VCaP (cell line): ENCODE data around the gene RAPGEF2.

Source experiments
- H3K27ac ChIP-seq: fragments of 450-650 bp; 2 replicates; pipeline ENCODE4 v1.5.1; 2017
- TF ChIP-seq, protein P1 (sequence below): fragments of 450-650 bp; conservative IDR thresholded peaks from 2 replicates; pipeline ENCODE4 v1.5.1; 2017; ENCODE audit warnings: mild to moderate bottlenecking, moderate library complexity

The RAPGEF2 gene

DNA sequence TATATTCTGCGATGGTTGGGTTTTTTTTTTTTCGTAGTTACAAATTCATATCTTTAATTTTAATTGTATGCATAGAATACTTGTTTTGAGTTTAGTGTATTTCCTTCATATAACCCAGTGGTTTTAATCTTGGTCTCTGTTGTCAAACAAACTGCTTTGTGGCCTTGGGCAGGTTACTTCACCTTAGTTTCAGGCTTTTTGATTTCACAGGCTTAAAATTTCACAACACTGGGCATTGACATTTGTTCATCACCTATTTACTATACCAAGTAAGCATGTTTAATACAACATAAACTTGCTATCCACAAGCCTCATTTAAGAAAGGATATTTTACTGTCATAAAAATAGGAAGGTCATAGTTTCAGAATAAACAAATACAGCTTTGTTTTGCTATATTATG is 14.7 kb downstream of the RAPGEF2 start:
- H3K27ac ChIP-seq: no peak overlapping the region
- TF ChIP-seq, protein P1, sequence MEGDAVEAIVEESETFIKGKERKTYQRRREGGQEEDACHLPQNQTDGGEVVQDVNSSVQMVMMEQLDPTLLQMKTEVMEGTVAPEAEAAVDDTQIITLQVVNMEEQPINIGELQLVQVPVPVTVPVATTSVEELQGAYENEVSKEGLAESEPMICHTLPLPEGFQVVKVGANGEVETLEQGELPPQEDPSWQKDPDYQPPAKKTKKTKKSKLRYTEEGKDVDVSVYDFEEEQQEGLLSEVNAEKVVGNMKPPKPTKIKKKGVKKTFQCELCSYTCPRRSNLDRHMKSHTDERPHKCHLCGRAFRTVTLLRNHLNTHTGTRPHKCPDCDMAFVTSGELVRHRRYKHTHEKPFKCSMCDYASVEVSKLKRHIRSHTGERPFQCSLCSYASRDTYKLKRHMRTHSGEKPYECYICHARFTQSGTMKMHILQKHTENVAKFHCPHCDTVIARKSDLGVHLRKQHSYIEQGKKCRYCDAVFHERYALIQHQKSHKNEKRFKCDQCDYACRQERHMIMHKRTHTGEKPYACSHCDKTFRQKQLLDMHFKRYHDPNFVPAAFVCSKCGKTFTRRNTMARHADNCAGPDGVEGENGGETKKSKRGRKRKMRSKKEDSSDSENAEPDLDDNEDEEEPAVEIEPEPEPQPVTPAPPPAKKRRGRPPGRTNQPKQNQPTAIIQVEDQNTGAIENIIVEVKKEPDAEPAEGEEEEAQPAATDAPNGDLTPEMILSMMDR: no peak

DNA sequence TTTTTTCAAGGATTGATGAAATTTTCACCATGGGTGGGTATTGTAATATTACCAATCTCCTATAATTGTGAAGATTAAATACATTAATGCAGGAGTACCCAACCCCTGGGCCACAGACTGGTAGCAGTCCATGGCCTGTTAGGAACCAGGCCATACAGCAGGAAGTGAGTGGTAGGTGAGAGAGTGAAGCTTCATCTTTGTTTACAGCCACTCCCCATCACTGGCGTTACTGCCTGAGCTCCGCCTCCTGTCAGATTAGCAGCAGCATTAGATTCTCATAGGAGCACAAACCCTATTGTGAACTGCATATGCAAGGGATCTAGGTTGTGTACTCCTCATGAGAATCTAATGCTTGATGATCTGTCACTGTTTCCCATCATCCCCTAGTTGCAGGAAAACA is 15.1 kb downstream of the RAPGEF2 start:
- TF ChIP-seq, protein P1: no peak
- no peak overlapping the region for H3K27ac ChIP-seq

DNA sequence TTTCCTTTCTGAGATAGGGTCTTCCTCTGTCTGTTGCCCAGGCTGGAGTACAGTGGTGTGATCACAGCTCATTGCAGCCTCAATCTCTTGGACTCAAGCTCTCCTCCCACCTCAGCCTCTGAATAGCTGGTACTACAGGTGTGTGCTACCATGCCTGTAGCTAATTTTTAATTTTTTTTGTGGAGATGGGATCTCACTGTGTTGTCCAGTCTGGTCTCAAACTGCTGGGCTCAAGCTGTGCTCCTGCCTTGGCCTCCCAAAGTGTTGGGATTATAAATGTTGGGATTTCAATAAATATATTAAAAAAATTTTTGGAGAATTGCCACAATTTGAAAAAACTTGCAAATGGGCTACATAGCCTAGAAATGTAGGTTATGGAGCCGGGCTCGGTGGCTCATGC is 18.5 kb downstream of the RAPGEF2 start:
- TF ChIP-seq, protein P1: no peak
- no peak overlapping the region for H3K27ac ChIP-seq

DNA sequence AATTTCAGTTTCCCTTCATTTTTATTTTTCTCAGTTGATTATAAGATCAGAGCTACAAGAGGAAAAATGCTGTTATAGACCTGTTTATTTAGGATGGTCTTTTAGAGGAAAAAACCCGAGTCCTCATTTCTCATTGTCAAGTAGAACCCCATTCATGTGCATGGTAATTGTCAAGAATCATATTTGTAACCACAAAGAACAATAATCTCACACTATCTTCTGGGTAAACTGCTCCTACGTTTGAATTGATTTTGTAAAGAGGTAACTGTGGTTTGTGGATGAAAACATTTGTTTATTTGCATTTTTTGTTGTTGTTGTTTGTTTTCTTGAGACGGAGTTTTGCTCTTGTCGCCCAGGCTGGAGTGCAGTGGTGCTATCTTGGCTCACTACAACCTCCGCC is 23.8 kb downstream of the RAPGEF2 start:
- TF ChIP-seq, protein P1: no peak
- H3K27ac ChIP-seq: no peak overlapping the region

DNA sequence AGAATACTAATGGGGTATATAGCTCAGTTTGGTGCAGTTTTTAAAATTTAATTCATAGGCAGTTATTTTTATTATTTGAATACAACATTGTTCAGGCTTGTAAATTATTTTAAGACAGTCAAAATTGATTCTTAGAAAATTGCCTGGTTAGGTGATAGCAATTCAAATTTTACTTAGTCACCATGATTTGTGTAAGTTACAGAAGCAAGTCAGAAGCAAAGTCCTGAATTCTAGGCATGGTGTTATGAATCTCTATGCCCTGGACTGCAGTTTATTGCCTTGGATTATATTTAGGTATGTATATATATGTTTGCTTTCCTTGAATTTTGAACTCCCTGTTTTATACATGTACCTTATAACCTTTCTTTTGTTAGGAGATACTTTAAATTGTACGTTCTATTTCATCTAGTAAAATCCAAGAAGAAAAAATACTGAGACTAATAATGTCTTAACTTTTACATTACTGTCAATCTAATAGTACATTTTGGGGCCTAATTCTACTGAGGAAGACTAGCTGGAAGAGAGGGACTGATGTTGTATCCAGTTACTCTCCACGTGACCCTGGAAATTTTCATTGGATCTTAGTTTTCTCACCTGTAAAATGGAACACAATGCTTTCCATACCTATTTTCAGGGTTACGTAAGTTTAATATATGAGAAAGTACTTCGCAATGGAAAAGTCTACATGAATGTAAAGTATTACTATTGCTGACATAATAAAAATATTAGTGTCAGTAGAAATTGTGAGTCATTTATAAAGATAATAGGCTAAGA is 25.1 kb downstream of the RAPGEF2 start:
- TF ChIP-seq, protein P1: no peak
- H3K27ac ChIP-seq: no peak overlapping the region

DNA sequence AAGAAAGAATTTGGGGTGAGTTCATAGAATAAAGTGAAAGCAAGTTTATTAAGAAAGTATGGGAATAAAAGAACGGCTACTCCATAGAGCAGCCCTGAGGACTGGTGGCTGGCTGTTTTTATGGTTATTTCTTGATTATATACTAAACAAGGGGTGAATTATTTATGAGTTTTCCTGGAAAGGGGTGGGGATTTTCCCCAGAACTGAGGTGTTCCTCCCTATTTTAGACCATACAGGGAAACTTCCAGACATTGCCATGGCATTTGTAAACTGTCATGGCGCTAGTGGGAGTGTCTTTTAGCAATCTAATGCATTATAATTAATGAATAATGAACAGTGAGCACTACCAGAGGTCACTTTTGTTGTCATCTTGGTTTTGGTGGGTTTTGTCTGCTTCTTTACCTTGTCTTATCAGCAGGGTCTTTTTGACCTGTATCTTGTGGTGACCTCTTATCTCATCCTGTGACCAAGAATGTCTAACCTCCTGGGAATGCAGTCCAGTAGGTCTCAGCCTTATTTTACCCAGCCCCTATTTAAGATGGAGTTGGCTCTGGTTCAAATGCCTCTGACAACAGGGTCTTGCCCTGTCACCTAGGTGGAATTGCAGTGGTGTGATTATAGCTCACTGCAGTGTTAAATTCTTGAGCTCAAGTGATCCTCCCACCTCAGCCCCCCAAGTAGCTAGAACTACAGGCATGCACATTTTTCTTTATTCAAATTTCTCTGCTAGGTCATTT is 27.1 kb downstream of the RAPGEF2 start:
- no peak overlapping the region for H3K27ac ChIP-seq
- TF ChIP-seq, protein P1: no peak

DNA sequence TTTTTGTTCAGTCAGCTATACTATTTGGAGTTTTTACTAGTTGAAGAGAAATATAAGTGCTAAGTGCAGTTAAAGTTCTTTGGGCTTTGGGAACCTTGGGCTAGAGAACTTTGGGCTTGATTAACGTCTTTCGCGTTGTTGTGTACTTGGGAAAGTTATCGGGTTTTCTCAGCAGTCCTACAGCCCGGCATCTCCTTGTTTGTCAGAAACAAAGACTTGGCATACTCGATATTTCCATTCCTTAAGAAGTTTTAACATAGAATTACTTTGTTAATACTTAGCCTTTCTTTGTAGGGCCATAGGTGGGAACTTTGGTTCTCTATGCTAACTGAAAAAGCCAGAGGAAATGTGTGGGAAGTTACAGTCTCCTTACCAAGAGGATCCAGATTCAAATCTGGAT is 28.7 kb downstream of the RAPGEF2 start:
- TF ChIP-seq, protein P1: no peak
- H3K27ac ChIP-seq: no peak overlapping the region
